ENCODE data around the gene ZBTB16. TPM values are rescaled to one million over a fixed set of nuclear protein-coding genes. Genes with fewer than 3 reads are reported as not detected.

Gene ZBTB16
- total and polyA plus RNA-seq, 2 experiments from 2014 or later: 0.29 to 1.4 TPM

- no peak for TF ChIP-seq ZNF462 (CRISPR knock-in tag; IDR thresholded peaks at IDR 0.05)
- TF ChIP-seq, protein P1, sequence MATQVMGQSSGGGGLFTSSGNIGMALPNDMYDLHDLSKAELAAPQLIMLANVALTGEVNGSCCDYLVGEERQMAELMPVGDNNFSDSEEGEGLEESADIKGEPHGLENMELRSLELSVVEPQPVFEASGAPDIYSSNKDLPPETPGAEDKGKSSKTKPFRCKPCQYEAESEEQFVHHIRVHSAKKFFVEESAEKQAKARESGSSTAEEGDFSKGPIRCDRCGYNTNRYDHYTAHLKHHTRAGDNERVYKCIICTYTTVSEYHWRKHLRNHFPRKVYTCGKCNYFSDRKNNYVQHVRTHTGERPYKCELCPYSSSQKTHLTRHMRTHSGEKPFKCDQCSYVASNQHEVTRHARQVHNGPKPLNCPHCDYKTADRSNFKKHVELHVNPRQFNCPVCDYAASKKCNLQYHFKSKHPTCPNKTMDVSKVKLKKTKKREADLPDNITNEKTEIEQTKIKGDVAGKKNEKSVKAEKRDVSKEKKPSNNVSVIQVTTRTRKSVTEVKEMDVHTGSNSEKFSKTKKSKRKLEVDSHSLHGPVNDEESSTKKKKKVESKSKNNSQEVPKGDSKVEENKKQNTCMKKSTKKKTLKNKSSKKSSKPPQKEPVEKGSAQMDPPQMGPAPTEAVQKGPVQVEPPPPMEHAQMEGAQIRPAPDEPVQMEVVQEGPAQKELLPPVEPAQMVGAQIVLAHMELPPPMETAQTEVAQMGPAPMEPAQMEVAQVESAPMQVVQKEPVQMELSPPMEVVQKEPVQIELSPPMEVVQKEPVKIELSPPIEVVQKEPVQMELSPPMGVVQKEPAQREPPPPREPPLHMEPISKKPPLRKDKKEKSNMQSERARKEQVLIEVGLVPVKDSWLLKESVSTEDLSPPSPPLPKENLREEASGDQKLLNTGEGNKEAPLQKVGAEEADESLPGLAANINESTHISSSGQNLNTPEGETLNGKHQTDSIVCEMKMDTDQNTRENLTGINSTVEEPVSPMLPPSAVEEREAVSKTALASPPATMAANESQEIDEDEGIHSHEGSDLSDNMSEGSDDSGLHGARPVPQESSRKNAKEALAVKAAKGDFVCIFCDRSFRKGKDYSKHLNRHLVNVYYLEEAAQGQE (IDR thresholded peaks at IDR 0.05; ENCODE audit: unreplicated experiment): no peak
These were observed 6.1 kb upstream of the ZBTB16 start (continued) for GRCh38 chr11:114053406-114053805.

GRCh38 chr11:114054806-114055205 lies 4.7 kb upstream of the ZBTB16 start:
- Histone ChIP-seq H3K9me2 (ENCODE audit: insufficient read depth) (no peaks in the 10 kb centered on the region), H3K4me1 (ENCODE audit: insufficient read depth) (peaks cover 16% of the 10 kb centered on the region), H3K27ac (ENCODE audit: low read depth) (no peak overlapping the region), H3K4me3 (no peak overlapping the region), H3K4me2 (no peak overlapping the region), H3K79me2 (replicated peaks; ENCODE audit: insufficient read depth) (no peaks in the 10 kb centered on the region), H3F3A (replicated peaks; ENCODE audit: low read depth) (0 out of 2 replicates have a peak, but pooled peaks cover 9% of the 10 kb centered on the region), H4K20me1 (replicated peaks; ENCODE audit: insufficient read depth) (no peaks in the 10 kb centered on the region), H2AFZ (no peak overlapping the region), H3K36me3 (ENCODE audit: insufficient read depth) (no peaks in the 10 kb centered on the region), H3K27me3 (ENCODE audit: insufficient read depth) (peaks cover 52% of the 10 kb centered on the region)
- Mint-ChIP-seq H3K27me3 (ENCODE audit: insufficient read depth, low read depth, poor library complexity) (peaks cover 40% of the 10 kb centered on the region), H3K4me3 (no peak overlapping the region), H3K36me3 (ENCODE audit: low read depth) (no peaks in the 10 kb centered on the region), H3K4me1 (peaks cover 18% of the 10 kb centered on the region; the same call in 2 of the 3 replicates), H3K27ac (no peak overlapping the region), H3K9me3 (no peaks in the 10 kb centered on the region)
- TF ChIP-seq POLR2AphosphoS5 (IDR thresholded peaks at IDR 0.05; ENCODE audit: low read depth): no peak
- TF ChIP-seq ZNF114 (CRISPR knock-in tag; IDR thresholded peaks at IDR 0.05): no peak
- ATAC-seq (no peak), DNase-seq (ENCODE audit: low spot score) (no peak)

Data from GM23338 (cell line).